Endothelial cell of umbilical vein (primary cell): ENCODE data around the gene MACROD2. TPM values are rescaled to one million over a fixed set of nuclear protein-coding genes. Genes with fewer than 3 reads are reported as not detected.

Experiments used
- BruUV-seq: library from RNA; stranded (reverse); fragments of 400-500 nt; replicated peaks from 2 replicates; lab custom pipeline; 2021; lab: Mats Ljungman, UMichigan
- CTCF ChIA-PET: fragments of 300-600, 350-600 bp; sonication (Branson Sonifier 250); formaldehyde crosslinking; loops from one replicate; lab custom pipeline; 2021; ENCODE audit warnings: antibody characterized with exemption, inconsistent platforms; lab: Charles Lee
- POLR2A ChIA-PET: fragments of 300-600, 350-600 bp; sonication (Branson Sonifier 250); formaldehyde crosslinking; loops from one replicate; lab custom pipeline; 2021; ENCODE audit warnings: antibody characterized with exemption, inconsistent platforms; lab: Charles Lee
- DNase-seq: peaks from one replicate; pipeline ENCODE4 v3.0.0-alpha.2; 2011; ENCODE audit warnings: low read depth, low spot score
- FAIRE-seq: peaks from 2 replicates; lab custom pipeline; 2011; peaks lifted over from hg19 to GRCh38; lab: Jason Lieb, UNC
- H2AFZ ChIP-seq: 2 replicates; pipeline ENCODE4 v1.6.0; 2012; ENCODE audit warnings: low read depth, low read length, control low read depth, inconsistent platforms
- H3K27ac ChIP-seq: 2 replicates; pipeline ENCODE4 v1.5.1; 2011; ENCODE audit warnings: low read depth, mild to moderate bottlenecking, control low read depth, low read length, moderate library complexity; ENCODE audit not compliant: insufficient read depth
- H3K27me3 ChIP-seq, 2 experiments: 2 replicates each; pipeline versions ENCODE4 v1.6.0 to v1.6.1; 2011; ENCODE audit warnings: low read length in 2 of 2, mixed read lengths in 1 of 2; ENCODE audit not compliant: control insufficient read depth in 2 of 2, insufficient read depth in 2 of 2
- H3K36me3 ChIP-seq, 2 experiments: 2 replicates in 1 of 2; 3 replicates in 1 of 2; pipeline ENCODE4 v1.5.1; 2011; ENCODE audit warnings: low read length in 2 of 2, mild to moderate bottlenecking in 1 of 2, moderate library complexity in 1 of 2; ENCODE audit not compliant: control insufficient read depth in 2 of 2, insufficient read depth in 2 of 2; ENCODE audit errors: extremely low read depth in 1 of 2
- H3K4me1 ChIP-seq: 3 replicates; pipeline ENCODE4 v1.5.1; 2011; ENCODE audit warnings: mild to moderate bottlenecking, low read length; ENCODE audit not compliant: control insufficient read depth, insufficient read depth; ENCODE audit errors: extremely low read depth
- H3K4me2 ChIP-seq: 2 replicates; pipeline ENCODE4 v1.6.1; 2011; ENCODE audit warnings: low read length, control low read depth, mixed read lengths; ENCODE audit not compliant: insufficient read depth
- H3K4me3 ChIP-seq, 3 experiments: fragments of 200-600 bp in 1 of 3; sonication (generic), shearing (Covaris generic) in 1 of 3; replicated peaks in 1 of 3; 2 replicates each; pipeline ENCODE4 v1.5.1; 2011 to 2016; ENCODE audit warnings: control low read depth in 3 of 3, low read length in 3 of 3, mild to moderate bottlenecking in 2 of 3, inconsistent platforms in 1 of 3, low read depth in 1 of 3, moderate library complexity in 1 of 3; ENCODE audit not compliant: insufficient read depth in 1 of 3
- H3K79me2 ChIP-seq: 2 replicates; pipeline ENCODE4 v1.6.0; 2012; ENCODE audit warnings: low read length, inconsistent platforms; ENCODE audit not compliant: control insufficient read depth, insufficient read depth
- H3K9ac ChIP-seq: replicated peaks from 2 replicates; pipeline ENCODE3; 2011; ENCODE audit warnings: low read length, control low read depth; ENCODE audit not compliant: insufficient read depth; ENCODE audit errors: extremely low read depth
- H3K9me1 ChIP-seq: replicated peaks from 3 replicates; pipeline ENCODE4 v1.6.0; 2011; ENCODE audit warnings: mild to moderate bottlenecking, low read length; ENCODE audit not compliant: control insufficient read depth, insufficient read depth; ENCODE audit errors: extremely low read depth
- H3K9me3 ChIP-seq: replicated peaks from 2 replicates; pipeline ENCODE4 v1.5.1; 2012; ENCODE audit warnings: low read length, inconsistent platforms; ENCODE audit not compliant: control insufficient read depth, insufficient read depth
- H4K20me1 ChIP-seq: replicated peaks from 2 replicates; pipeline ENCODE3; 2011; ENCODE audit warnings: mild to moderate bottlenecking, low read length; ENCODE audit not compliant: control insufficient read depth, insufficient read depth; ENCODE audit errors: extremely low read depth
- EZH2 ChIP-seq: IDR thresholded peaks from 2 replicates; pipeline ENCODE4 v1.6.1; 2012; ENCODE audit warnings: borderline replicate concordance, low read depth, mild to moderate bottlenecking, moderate library complexity, low read length, inconsistent platforms; ENCODE audit not compliant: severe bottlenecking
- FOS ChIP-seq: IDR thresholded peaks from 2 replicates; pipeline ENCODE4 v1.6.1; 2011; ENCODE audit warnings: mild to moderate bottlenecking, low read length, moderate library complexity, borderline replicate concordance; ENCODE audit not compliant: insufficient read depth
- GATA2 ChIP-seq: IDR thresholded peaks from 2 replicates; pipeline ENCODE4 v1.7.0; 2011; ENCODE audit warnings: low read depth, mild to moderate bottlenecking, moderate library complexity, mixed read lengths, low read length; ENCODE audit not compliant: insufficient read length, insufficient read depth
- JUN ChIP-seq: IDR thresholded peaks from 2 replicates; pipeline ENCODE4 v1.6.1; 2011; ENCODE audit warnings: borderline replicate concordance, low read depth; ENCODE audit not compliant: insufficient read length, insufficient read depth
- MYC ChIP-seq: IDR thresholded peaks from one replicate; pipeline ENCODE4 v1.6.1; 2011; ENCODE audit warnings: mild to moderate bottlenecking, low read depth, low read length
- POLR2A ChIP-seq: IDR thresholded peaks from 2 replicates; pipeline ENCODE4 v1.6.1; 2012; ENCODE audit warnings: low read depth, mild to moderate bottlenecking, control low read depth, low read length
- POLR2AphosphoS5 ChIP-seq: IDR thresholded peaks from 2 replicates; pipeline ENCODE4 v1.6.1; 2012; ENCODE audit warnings: low read depth, mild to moderate bottlenecking, control low read depth, low read length, moderate library complexity; ENCODE audit not compliant: insufficient read depth
- dilution Hi-C: fragments of 300-500 bp; cut with MboI; formaldehyde crosslinking; loops from one replicate; pipeline ENCODE4 v1.15.0; 2019; ENCODE audit warnings: low sequenced_read_pairs; ENCODE audit not compliant: extremely low pct_ligation_motif_present
- intact Hi-C: fragments of 100-400 bp; cut with micrococcal nuclease; formaldehyde crosslinking; loops from one replicate; pipeline ENCODE4 v1.10.0; 2022
- polyA plus RNA-seq, 4 experiments: library from polyadenylated mRNA; depleted of rRNA in 3 of 4; stranded (reverse) in 3 of 4; unstranded in 1 of 4; fragments of >200 nt; gene quantifications; 2 replicates each; pipeline versions ENCODE4 v1.2.1 to v1.2.3, GENCODE V29; 2011 to 2012; ENCODE audit warnings: missing spikeins in 1 of 4
- total RNA-seq: library from RNA; stranded (reverse); gene quantifications from 2 replicates; pipeline ENCODE4 v1.2.3, GENCODE V29; 2021
- TF ChIP-seq, protein P1 (sequence below), 2 donors: IDR thresholded peaks; 1 replicate in 1 of 2; 2 replicates in 1 of 2; pipeline ENCODE4 v1.5.1; 2011; ENCODE audit warnings: low read length in 2 of 2, mild to moderate bottlenecking in 2 of 2, moderate library complexity in 2 of 2, control low read depth in 1 of 2, inconsistent platforms in 1 of 2, low read depth in 1 of 2; ENCODE audit not compliant: insufficient read depth in 1 of 2; ENCODE audit errors: extremely low read depth in 1 of 2
- TF ChIP-seq, protein P2 (sequence below): IDR thresholded peaks from 2 replicates; pipeline ENCODE4 v1.6.1; 2011; ENCODE audit not compliant: insufficient read depth, insufficient read length

MACROD2 gene
- total and polyA plus RNA-seq, 2 donors (not counting 3 experiments of a cell fraction or from before 2014, with no cell fraction given), result 0.11 to 0.73 TPM

DNA sequence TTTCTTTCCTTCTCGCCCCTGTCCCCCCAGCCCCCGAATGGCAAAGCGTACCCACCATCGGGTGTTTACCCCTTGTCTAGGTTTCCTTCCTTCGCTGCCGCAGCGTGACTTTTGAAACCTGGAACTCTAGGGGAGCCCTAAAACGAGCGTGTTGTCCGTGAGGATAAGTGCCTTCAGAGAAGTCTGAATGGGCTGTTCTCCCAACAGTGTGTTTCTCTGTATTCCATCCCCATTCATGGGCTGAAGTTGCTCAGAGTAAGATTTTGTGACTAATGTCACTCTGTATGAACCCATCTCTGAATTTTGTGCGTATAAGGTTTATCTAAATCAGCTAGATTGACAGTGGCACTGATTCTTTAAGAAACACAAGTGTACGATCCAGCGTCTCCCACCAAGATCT is 949 bp downstream of the MACROD2 start:
- no peak overlapping the region for H3K27ac ChIP-seq
- CTCF ChIA-PET, result no interaction called here
- dilution Hi-C loops (no loop called here), intact Hi-C loops (no loop called here)
- H3K9ac ChIP-seq, result no peak overlapping the region
- BruUV-seq, result no TSS peak
- TF ChIP-seq EZH2, result no peak
- no peak for TF ChIP-seq FOS
- no peak for TF ChIP-seq MYC
- TF ChIP-seq JUN, result no peak
- TF ChIP-seq, protein P1, sequence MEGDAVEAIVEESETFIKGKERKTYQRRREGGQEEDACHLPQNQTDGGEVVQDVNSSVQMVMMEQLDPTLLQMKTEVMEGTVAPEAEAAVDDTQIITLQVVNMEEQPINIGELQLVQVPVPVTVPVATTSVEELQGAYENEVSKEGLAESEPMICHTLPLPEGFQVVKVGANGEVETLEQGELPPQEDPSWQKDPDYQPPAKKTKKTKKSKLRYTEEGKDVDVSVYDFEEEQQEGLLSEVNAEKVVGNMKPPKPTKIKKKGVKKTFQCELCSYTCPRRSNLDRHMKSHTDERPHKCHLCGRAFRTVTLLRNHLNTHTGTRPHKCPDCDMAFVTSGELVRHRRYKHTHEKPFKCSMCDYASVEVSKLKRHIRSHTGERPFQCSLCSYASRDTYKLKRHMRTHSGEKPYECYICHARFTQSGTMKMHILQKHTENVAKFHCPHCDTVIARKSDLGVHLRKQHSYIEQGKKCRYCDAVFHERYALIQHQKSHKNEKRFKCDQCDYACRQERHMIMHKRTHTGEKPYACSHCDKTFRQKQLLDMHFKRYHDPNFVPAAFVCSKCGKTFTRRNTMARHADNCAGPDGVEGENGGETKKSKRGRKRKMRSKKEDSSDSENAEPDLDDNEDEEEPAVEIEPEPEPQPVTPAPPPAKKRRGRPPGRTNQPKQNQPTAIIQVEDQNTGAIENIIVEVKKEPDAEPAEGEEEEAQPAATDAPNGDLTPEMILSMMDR (IDR thresholded peaks at IDR 0.05; ENCODE audit: extremely low read depth in 1 of 2, insufficient read depth in 1 of 2, low read depth in 1 of 2, low read length in 2 of 2), result no peak
- TF ChIP-seq GATA2, result no peak
- TF ChIP-seq POLR2AphosphoS5, result no peak
- no peak for TF ChIP-seq POLR2A
- TF ChIP-seq, protein P2, sequence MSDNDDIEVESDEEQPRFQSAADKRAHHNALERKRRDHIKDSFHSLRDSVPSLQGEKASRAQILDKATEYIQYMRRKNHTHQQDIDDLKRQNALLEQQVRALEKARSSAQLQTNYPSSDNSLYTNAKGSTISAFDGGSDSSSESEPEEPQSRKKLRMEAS, result no peak
- FAIRE-seq (no peak), DNase-seq (peak; percentile 4)
- POLR2A ChIA-PET, result no interaction called here
- H2AFZ ChIP-seq, result peak overlapping the region; percentile 87
- H4K20me1 ChIP-seq, result no peaks in the 10 kb centered on the region
- H3K9me3 ChIP-seq, result no peaks in the 10 kb centered on the region
- H3K4me2 ChIP-seq, result peak overlapping the region; percentile 71
- peak overlapping the region; percentile 37 to 77 (median 47) for H3K4me3 ChIP-seq
- no peaks in the 10 kb centered on the region for H3K36me3 ChIP-seq
- H3K79me2 ChIP-seq, result no peaks in the 10 kb centered on the region
- H3K4me1 ChIP-seq, result peaks cover 3% of the 10 kb centered on the region
- H3K27me3 ChIP-seq, result peaks cover 0 to 5% of the 10 kb centered on the region in 2 experiments
- no peaks in the 10 kb centered on the region for H3K9me1 ChIP-seq
